ENCODE measurements around the gene UBL7. TPM values are rescaled to one million over a fixed set of nuclear protein-coding genes. Genes with fewer than 3 reads are reported as not detected.

The UBL7 gene
- 62.6 TPM for total RNA-seq (ENCODE audit: unreplicated experiment)
- long read RNA-seq, transcript UBL7-201 (11 exons, 1,360 nt) = minor isoform, 26 of 91 reads
- long read RNA-seq, transcript UBL7-202 (11 exons, 1,427 nt) = major isoform, 35 of 91 reads
- long read RNA-seq, partial matches to known transcripts = 2 of 91 reads
- long read RNA-seq, other reads (novel, unspliced or antisense) = 24 of 91 reads

- Mint-ChIP-seq H3K9me3 (ENCODE audit: unreplicated experiment) (no peaks in the 10 kb centered on the region), H3K36me3 (ENCODE audit: unreplicated experiment) (no peaks in the 10 kb centered on the region), H3K4me3 (ENCODE audit: unreplicated experiment) (peak within 1 kb of the TSS; percentile 84), H3K4me1 (ENCODE audit: low read depth, unreplicated experiment) (peaks cover 5% of the 10 kb centered on the region), H3K27me3 (ENCODE audit: unreplicated experiment) (peaks cover 3% of the 10 kb centered on the region), H3K27ac (ENCODE audit: unreplicated experiment) (peak within 1 kb of the TSS; percentile 69)
- DNase-seq = peak; percentile 98
- TF ChIP-seq CTCF (IDR thresholded peaks at IDR 0.05; ENCODE audit: partially characterized antibody, unreplicated experiment) = no peak
Measured at GRCh38 chr15:74460871-74461846, at the start of gene UBL7. UBL7 (minus strand) TSS chr15:74461160; CDS start chr15:74458867, 2,293 bp downstream.

- Mint-ChIP-seq H3K36me3 (ENCODE audit: unreplicated experiment) (peaks cover 4% of the 10 kb centered on the region), H3K4me1 (ENCODE audit: low read depth, unreplicated experiment) (no peaks in the 10 kb centered on the region), H3K27ac (ENCODE audit: unreplicated experiment) (no peak overlapping the region), H3K9me3 (ENCODE audit: unreplicated experiment) (peaks cover 2% of the 10 kb centered on the region), H3K4me3 (ENCODE audit: unreplicated experiment) (no peak overlapping the region), H3K27me3 (ENCODE audit: unreplicated experiment) (no peaks in the 10 kb centered on the region)
- DNase-seq = no peak
- no peak for TF ChIP-seq CTCF (IDR thresholded peaks at IDR 0.05; ENCODE audit: partially characterized antibody, unreplicated experiment)
Measured at GRCh38 chr15:74506515-74506840, 45.5 kb upstream of the UBL7 start.

GRCh38 chr15:74505837-74506514, 45.0 kb upstream of the UBL7 start:
- no peak for DNase-seq
- Mint-ChIP-seq H3K4me1 (ENCODE audit: low read depth, unreplicated experiment) (no peaks in the 10 kb centered on the region), H3K36me3 (ENCODE audit: unreplicated experiment) (peaks cover 4% of the 10 kb centered on the region), H3K4me3 (ENCODE audit: unreplicated experiment) (no peak overlapping the region), H3K27ac (ENCODE audit: unreplicated experiment) (no peak overlapping the region), H3K27me3 (ENCODE audit: unreplicated experiment) (peaks cover 3% of the 10 kb centered on the region), H3K9me3 (ENCODE audit: unreplicated experiment) (peaks cover 2% of the 10 kb centered on the region)
- TF ChIP-seq CTCF (IDR thresholded peaks at IDR 0.05; ENCODE audit: partially characterized antibody, unreplicated experiment) = no peak

- H3K27me3 Mint-ChIP-seq (ENCODE audit: unreplicated experiment) = peaks cover 3% of the 10 kb centered on the region
- DNase-seq = no peak
- H3K36me3 Mint-ChIP-seq (ENCODE audit: unreplicated experiment) = peaks cover 4% of the 10 kb centered on the region
- H3K9me3 Mint-ChIP-seq (ENCODE audit: unreplicated experiment) = peaks cover 2% of the 10 kb centered on the region
- no peak for TF ChIP-seq CTCF (IDR thresholded peaks at IDR 0.05; ENCODE audit: partially characterized antibody, unreplicated experiment)
- no peaks in the 10 kb centered on the region for H3K4me1 Mint-ChIP-seq (ENCODE audit: low read depth, unreplicated experiment)
- H3K27ac Mint-ChIP-seq (ENCODE audit: unreplicated experiment) = no peak overlapping the region
- H3K4me3 Mint-ChIP-seq (ENCODE audit: unreplicated experiment) = no peak overlapping the region
Measured at GRCh38 chr15:74504836-74505235, 43.9 kb upstream of the UBL7 start.

All from glutamatergic neuron (in vitro differentiated cells).